H9 (cell line): Measurements from ENCODE around the gene PNPLA8. TPM values are rescaled to one million over a fixed set of nuclear protein-coding genes. Genes with fewer than 3 reads are reported as not detected.

Experiments used
- DNase-seq: peaks from one replicate; pipeline ENCODE4 v3.0.0-alpha.2; 2017
- H2AFZ ChIP-seq: one replicate; pipeline ENCODE4 v1.6.1; 2013; ENCODE audit warnings: mild to moderate bottlenecking, low read length, control low read depth, moderate library complexity
- H2AK5ac ChIP-seq: 2 replicates; pipeline ENCODE4 v1.6.1; 2013; ENCODE audit warnings: low read length, control low read depth, mixed read lengths; ENCODE audit not compliant: insufficient read length
- H2BK120ac ChIP-seq: one replicate; pipeline ENCODE4 v1.6.1; 2013; ENCODE audit warnings: low read depth, mild to moderate bottlenecking, low read length, control low read depth, inconsistent platforms; ENCODE audit not compliant: poor library complexity, severe bottlenecking
- H2BK12ac ChIP-seq: 2 replicates; pipeline ENCODE4 v1.6.1; 2013; ENCODE audit warnings: low read length, control low read depth, mixed read lengths, low read depth; ENCODE audit not compliant: insufficient read length
- H2BK15ac ChIP-seq: 2 replicates; pipeline ENCODE4 v1.6.1; 2013; ENCODE audit warnings: low read depth, low read length, control low read depth
- H2BK20ac ChIP-seq: one replicate; pipeline ENCODE4 v1.6.1; 2013; ENCODE audit warnings: low read depth, mild to moderate bottlenecking, low read length, control low read depth, inconsistent platforms; ENCODE audit not compliant: poor library complexity, severe bottlenecking
- H2BK5ac ChIP-seq: 2 replicates; pipeline ENCODE4 v1.6.1; 2013; ENCODE audit warnings: low read length, control low read depth, mixed read lengths; ENCODE audit not compliant: insufficient read length
- H3K14ac ChIP-seq: 2 replicates; pipeline ENCODE4 v1.6.1; 2013; ENCODE audit warnings: low read length, control low read depth; ENCODE audit not compliant: insufficient read depth
- H3K18ac ChIP-seq: 2 replicates; pipeline ENCODE4 v1.6.1; 2013; ENCODE audit warnings: low read depth, mild to moderate bottlenecking, mixed read lengths, low read length, control low read depth; ENCODE audit not compliant: insufficient read length
- H3K23ac ChIP-seq: 2 replicates; pipeline ENCODE4 v1.6.1; 2013; ENCODE audit warnings: low read length, control low read depth, mixed read lengths, low read depth; ENCODE audit not compliant: insufficient read length
- H3K23me2 ChIP-seq: 2 replicates; pipeline ENCODE4 v1.6.1; 2013; ENCODE audit warnings: low read depth, mild to moderate bottlenecking, mixed read lengths, low read length, control low read depth; ENCODE audit not compliant: insufficient read length, poor library complexity, severe bottlenecking
- H3K27ac ChIP-seq: 2 replicates; pipeline ENCODE4 v1.5.1; 2013; ENCODE audit warnings: low read length, control low read depth, mixed read lengths, low read depth; ENCODE audit not compliant: insufficient read length
- H3K27me3 ChIP-seq: 2 replicates; pipeline ENCODE4 v1.6.1; 2013; ENCODE audit warnings: low read length, control low read depth, inconsistent platforms; ENCODE audit not compliant: insufficient read depth
- H3K4ac ChIP-seq: 2 replicates; pipeline ENCODE4 v1.6.1; 2013; ENCODE audit warnings: low read depth, mild to moderate bottlenecking, control low read depth, inconsistent platforms, low read length, moderate library complexity
- H3K4me1 ChIP-seq: 2 replicates; pipeline ENCODE4 v1.6.1; 2013; ENCODE audit warnings: low read length, control low read depth, inconsistent platforms; ENCODE audit not compliant: insufficient read depth
- H3K4me2 ChIP-seq: 2 replicates; pipeline ENCODE4 v1.6.1; 2013; ENCODE audit warnings: low read length, control low read depth, mixed read lengths; ENCODE audit not compliant: insufficient read length, insufficient read depth
- H3K56ac ChIP-seq: 2 replicates; pipeline ENCODE4 v1.6.1; 2013; ENCODE audit warnings: low read depth, mild to moderate bottlenecking, mixed read lengths, low read length, control low read depth; ENCODE audit not compliant: insufficient read length
- H3K79me1 ChIP-seq: 2 replicates; pipeline ENCODE4 v1.6.1; 2013; ENCODE audit warnings: low read depth, mild to moderate bottlenecking, moderate library complexity, low read length, control low read depth, inconsistent platforms; ENCODE audit not compliant: insufficient read depth, poor library complexity, severe bottlenecking
- H3K79me2 ChIP-seq: 2 replicates; pipeline ENCODE4 v1.6.1; 2013; ENCODE audit warnings: low read length, control low read depth, inconsistent platforms; ENCODE audit not compliant: insufficient read depth
- H3K9ac ChIP-seq: 2 replicates; pipeline ENCODE4 v1.6.1; 2013; ENCODE audit warnings: low read length, control low read depth, mixed read lengths; ENCODE audit not compliant: insufficient read length; ENCODE audit errors: extremely low read depth
- H3K9me3 ChIP-seq: one replicate; pipeline ENCODE4 v1.6.1; 2013; ENCODE audit warnings: low read depth, low read length, inconsistent platforms; ENCODE audit not compliant: control insufficient read depth
- H3T11ph ChIP-seq: one replicate; pipeline ENCODE4 v1.6.1; 2013; ENCODE audit warnings: mild to moderate bottlenecking, low read length, control low read depth, inconsistent platforms
- H4K20me1 ChIP-seq: one replicate; pipeline ENCODE4 v1.6.1; 2013; ENCODE audit not compliant: control insufficient read depth, insufficient read length, insufficient read depth
- H4K5ac ChIP-seq: 2 replicates; pipeline ENCODE4 v1.6.1; 2013; ENCODE audit warnings: low read depth, mild to moderate bottlenecking, mixed read lengths, low read length, control low read depth; ENCODE audit not compliant: insufficient read length
- H4K8ac ChIP-seq: replicated peaks from 2 replicates; pipeline ENCODE4 v1.6.1; 2013; ENCODE audit warnings: low read length, control low read depth, mixed read lengths, low read depth; ENCODE audit not compliant: insufficient read length
- H4K91ac ChIP-seq: 2 replicates; pipeline ENCODE4 v1.6.1; 2013; ENCODE audit warnings: low read depth, mild to moderate bottlenecking, moderate library complexity, mixed read lengths, low read length, control low read depth; ENCODE audit not compliant: insufficient read length
- H3K27ac Mint-ChIP-seq, 3 experiments: 2 replicates in 2 of 3; 3 replicates in 1 of 3; pipeline ENCODE4 v1.8.0; 2020 to 2021; ENCODE audit warnings: mixed read lengths in 3 of 3, mild to moderate bottlenecking in 1 of 3, moderate library complexity in 1 of 3
- H3K27me3 Mint-ChIP-seq: 2 replicates; pipeline ENCODE4 v1.8.0; 2021; ENCODE audit warnings: low read depth, mild to moderate bottlenecking, moderate library complexity, mixed read lengths
- H3K36me3 Mint-ChIP-seq, 3 experiments: 2 replicates in 2 of 3; 3 replicates in 1 of 3; pipeline ENCODE4 v1.8.0; 2020 to 2021; ENCODE audit warnings: low read depth in 3 of 3, mixed read lengths in 3 of 3; ENCODE audit not compliant: insufficient read depth in 1 of 3
- H3K4me1 Mint-ChIP-seq, 2 experiments: 2 replicates each; pipeline ENCODE4 v1.8.0; 2020; ENCODE audit warnings: mixed read lengths in 2 of 2
- H3K4me3 Mint-ChIP-seq, 2 experiments: 2 replicates in 1 of 2; 3 replicates in 1 of 2; pipeline ENCODE4 v1.8.0; 2020 to 2021; ENCODE audit warnings: mild to moderate bottlenecking in 2 of 2, mixed read lengths in 2 of 2, moderate library complexity in 1 of 2
- H3K9me3 Mint-ChIP-seq, 2 experiments: 2 replicates in 1 of 2; 3 replicates in 1 of 2; pipeline ENCODE4 v1.8.0; 2020; ENCODE audit warnings: mild to moderate bottlenecking in 2 of 2, mixed read lengths in 2 of 2, moderate library complexity in 1 of 2
- CTCF ChIP-seq: fragments of 200-600 bp; sonication (generic); conservative IDR thresholded peaks from 3 replicates; pipeline ENCODE4 v1.8.0; 2021; ENCODE audit warnings: antibody characterized with exemption, mild to moderate bottlenecking
- WGBS: extraction: QIAGEN DNeasy Blood & Tissue Kit; methylation state at CpG from one replicate; pipeline ENCODE4 v1.1.7; 2013; ENCODE audit warnings: missing lambda C conversion rate, low lambda C conversion rate, mixed read lengths; ENCODE audit not compliant: insufficient read length; ENCODE audit errors: extremely low coverage; 5-methylcytosine and 5-hydroxymethylcytosine counted together
- total RNA-seq: library from RNA; stranded (reverse); gene quantifications from 2 replicates; pipeline ENCODE4 v1.2.1, GENCODE V29; 2021

The PNPLA8 gene
- total RNA-seq, 1 experiment from 2014 or later, result 11.7 TPM

DNA sequence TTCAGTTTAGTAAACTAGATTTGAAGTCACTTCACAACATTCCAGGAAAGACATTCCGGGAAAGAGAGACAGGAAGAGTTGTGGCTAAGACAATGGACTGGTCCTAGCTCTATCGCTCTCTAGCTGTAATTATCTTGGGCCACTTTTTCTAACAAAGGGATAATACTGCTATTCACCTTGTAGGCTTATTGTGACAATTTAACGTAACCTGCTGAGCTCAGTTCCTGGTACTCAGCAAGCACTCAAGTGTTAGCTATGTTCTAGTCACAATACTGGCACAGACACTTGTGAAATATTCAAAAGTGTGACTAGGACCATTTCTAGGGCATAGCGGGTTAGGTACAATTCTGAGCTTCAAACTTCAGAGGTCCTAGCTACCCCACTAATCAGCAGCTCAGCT lies 57.7 kb downstream of the PNPLA8 start:
- WGBS, result no CpG with 5 or more reads among the region's 4 CpGs
- H3K4me1 ChIP-seq, result no peaks in the 10 kb centered on the region
- no peak overlapping the region for H4K91ac ChIP-seq
- no peak overlapping the region for H2BK12ac ChIP-seq
- Mint-ChIP-seq H3K4me1 (peaks cover 10 to 12% of the 10 kb centered on the region in 2 experiments), H3K27me3 (peaks cover 2% of the 10 kb centered on the region; the same call in 1 of the 2 replicates), H3K4me3 (no peak overlapping the region), H3K36me3 (no peaks in the 10 kb centered on the region), H3K9me3 (no peaks in the 10 kb centered on the region), H3K27ac (peak overlapping the region; percentile 28 to 89 (median 59); a peak in 5 of 7 replicates)
- H3K9me3 ChIP-seq, result no peaks in the 10 kb centered on the region
- no peak overlapping the region for H2AK5ac ChIP-seq
- H3K23me2 ChIP-seq, result no peaks in the 10 kb centered on the region
- no peaks in the 10 kb centered on the region for H4K20me1 ChIP-seq
- H3K27me3 ChIP-seq, result no peaks in the 10 kb centered on the region
- no peak for TF ChIP-seq CTCF
- H2BK20ac ChIP-seq, result no peak overlapping the region
- H3K79me1 ChIP-seq, result no peaks in the 10 kb centered on the region
- no peak overlapping the region for H4K8ac ChIP-seq
- H2BK5ac ChIP-seq, result no peak overlapping the region
- no peak overlapping the region for H3K23ac ChIP-seq
- H3K18ac ChIP-seq, result no peak overlapping the region
- H4K5ac ChIP-seq, result no peak overlapping the region
- no peak overlapping the region for H3K27ac ChIP-seq
- no peak overlapping the region for H2BK120ac ChIP-seq
- H3K4ac ChIP-seq, result no peak overlapping the region
- H3K4me2 ChIP-seq, result no peak overlapping the region
- H3K14ac ChIP-seq, result no peak overlapping the region
- H3K9ac ChIP-seq, result no peak overlapping the region
- no peak overlapping the region for H2AFZ ChIP-seq
- no peak overlapping the region for H3K56ac ChIP-seq
- no peak overlapping the region for H2BK15ac ChIP-seq
- no peak overlapping the region for H3T11ph ChIP-seq
- no peaks in the 10 kb centered on the region for H3K79me2 ChIP-seq
- no peak for DNase-seq
